SK-N-MC (cell line): ENCODE results near the gene ZHX3.

Source experiments
- EZH2 ChIP-seq: fragments of 200-600 bp; sonication (generic); IDR thresholded peaks from one replicate; pipeline ENCODE4 v1.6.1; 2017; ENCODE audit warnings: antibody characterized with exemption
- FOXP2 ChIP-seq: optimal IDR thresholded peaks from 2 replicates; pipeline ENCODE3; 2011; ENCODE audit warnings: mild to moderate bottlenecking, moderate library complexity; ENCODE audit not compliant: insufficient read depth; ENCODE audit errors: extremely low read length, control extremely low read depth
- POLR2AphosphoS5 ChIP-seq: IDR thresholded peaks from 2 replicates; pipeline ENCODE4 v1.6.1; 2012; ENCODE audit warnings: mild to moderate bottlenecking, low read depth, low read length, borderline replicate concordance

DNA sequence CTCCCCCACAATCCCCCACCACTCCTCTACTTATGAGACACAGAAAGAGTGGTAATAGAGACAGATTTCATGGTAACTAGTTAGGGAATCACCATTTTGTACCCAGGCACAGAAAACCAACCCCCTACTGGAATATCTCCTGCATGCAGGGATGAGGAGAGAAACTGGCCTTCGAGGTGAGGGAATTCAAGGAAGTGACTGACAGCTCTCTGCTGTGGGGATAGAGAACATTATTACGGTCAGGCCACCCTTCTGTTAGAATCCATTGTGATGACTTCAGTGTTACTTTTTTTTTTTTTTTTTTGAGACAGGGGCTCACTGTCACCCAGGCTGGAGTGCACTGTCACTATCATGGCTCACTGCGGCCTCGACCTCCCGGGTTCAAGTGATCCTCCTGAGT is 9.6 kb upstream of the ZHX3 start:
- TF ChIP-seq POLR2AphosphoS5 (no peak), EZH2 (no peak), FOXP2 (no peak)
